SKM-1 (cell line): ENCODE results near the gene EBF3.

Source experiments
- DNase-seq: peaks from one replicate; lab custom pipeline; 2025; ENCODE audit not compliant: unreplicated experiment; lab: John Stamatoyannopoulos, UW

The EBF3 gene

GRCh38 chr10:129912986-129913695 lies 50.9 kb downstream of the EBF3 start:
- no peak for DNase-seq

- DNase-seq: no peak
Observed at GRCh38 chr10:129912166-129912917, 51.7 kb downstream of the EBF3 start.

DNA sequence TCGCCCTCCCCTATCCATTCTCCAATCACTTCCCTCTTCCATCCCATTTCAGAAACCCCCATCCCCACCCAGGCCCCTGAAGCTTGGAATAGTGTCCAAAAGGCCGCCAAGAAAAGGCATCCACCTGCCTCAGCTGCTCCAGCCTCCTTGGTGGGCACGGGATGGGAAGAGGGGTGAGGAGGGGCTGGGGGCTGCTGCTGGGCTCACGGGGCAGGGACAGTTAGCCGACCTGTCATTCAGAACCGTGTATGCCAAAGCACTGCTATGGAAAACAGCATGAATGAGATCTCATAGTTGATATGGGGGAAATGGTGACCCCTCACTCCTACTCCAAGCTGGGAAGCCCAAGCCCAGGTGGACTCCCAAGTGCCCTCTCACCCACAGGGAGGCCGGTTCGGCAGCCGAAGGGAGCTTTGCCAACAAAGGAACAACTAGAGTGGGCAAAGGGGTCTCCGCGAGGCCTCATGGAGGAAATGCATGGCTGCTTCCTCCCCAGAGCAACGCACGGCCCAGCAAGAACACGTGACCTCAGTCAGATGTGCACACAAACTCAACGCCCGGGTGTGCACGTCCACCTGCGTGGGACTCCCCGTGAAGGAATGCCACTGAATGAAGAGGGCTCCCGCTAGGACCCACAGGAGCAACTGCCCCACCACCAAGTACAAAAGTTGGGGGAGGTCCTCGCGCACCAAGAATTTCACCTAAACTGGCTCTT lies 52.5 kb downstream of the EBF3 start:
- no peak for DNase-seq

- no peak for DNase-seq
Observed at GRCh38 chr10:129910861-129911260, 53.2 kb downstream of the EBF3 start.

DNA sequence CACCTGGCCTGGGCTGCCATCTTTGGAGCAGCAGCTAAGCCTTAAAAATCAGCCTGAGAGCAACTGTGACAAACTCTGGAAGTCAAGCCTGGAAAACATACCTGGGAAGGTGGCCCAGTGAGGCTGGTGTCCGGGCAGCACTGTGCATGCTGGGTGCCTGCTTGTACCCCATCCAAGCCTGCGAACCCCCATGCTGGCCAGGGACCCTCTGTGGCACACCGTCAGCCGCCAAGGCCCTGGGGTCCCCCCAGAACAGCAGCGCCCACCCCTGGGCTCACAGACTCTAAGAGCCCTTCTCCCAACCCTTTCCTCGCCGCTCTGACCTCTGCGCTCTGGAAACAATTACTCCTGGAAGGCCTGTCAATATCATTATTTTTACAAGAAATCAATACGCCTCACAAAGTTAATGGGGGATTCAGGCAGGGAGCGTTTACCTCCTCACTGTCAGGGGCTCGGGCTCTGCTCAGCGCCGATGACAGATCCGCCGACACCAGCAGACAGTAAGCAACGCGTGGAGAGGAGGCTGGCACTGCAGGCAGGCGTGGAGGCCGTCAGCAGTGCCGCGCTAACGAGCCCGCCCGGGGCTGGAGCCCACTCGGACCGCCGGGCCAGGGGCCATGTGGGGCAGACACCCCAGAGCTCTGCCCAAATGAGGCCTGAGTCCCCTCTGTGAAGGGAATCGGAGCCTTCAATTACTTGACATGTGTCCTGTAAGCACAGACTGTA lies 54.4 kb downstream of the EBF3 start:
- DNase-seq: no peak

- DNase-seq: no peak
Observed at GRCh38 chr10:129909080-129909479, 55.0 kb downstream of the EBF3 start.

- no peak for DNase-seq
Observed at GRCh38 chr10:129908406-129908805, 55.7 kb downstream of the EBF3 start.

DNA sequence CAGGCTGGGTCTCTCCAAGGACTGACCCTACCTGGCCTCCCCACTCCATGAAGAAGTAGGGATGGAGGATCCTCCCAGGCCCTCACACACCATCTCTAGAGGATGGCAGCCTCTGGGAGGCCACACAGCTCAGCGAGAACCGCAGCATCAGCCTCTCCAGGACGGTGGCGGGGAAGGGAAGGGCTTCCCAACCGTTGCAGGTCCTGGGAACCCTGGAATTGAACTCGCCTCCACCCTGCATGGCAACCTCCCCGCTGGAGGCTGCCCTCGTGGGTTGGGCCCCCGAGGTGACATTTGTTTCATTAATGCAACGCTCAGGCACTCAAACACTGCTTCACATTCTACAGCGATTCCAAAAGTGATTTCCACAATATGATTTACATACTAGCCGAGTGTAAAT lies 58.5 kb downstream of the EBF3 start:
- no peak for DNase-seq

- no peak for DNase-seq
Observed at GRCh38 chr10:129904323-129904722, 59.8 kb downstream of the EBF3 start.

- no peak for DNase-seq
Observed at GRCh38 chr10:129901389-129902006, 62.6 kb downstream of the EBF3 start.

DNA sequence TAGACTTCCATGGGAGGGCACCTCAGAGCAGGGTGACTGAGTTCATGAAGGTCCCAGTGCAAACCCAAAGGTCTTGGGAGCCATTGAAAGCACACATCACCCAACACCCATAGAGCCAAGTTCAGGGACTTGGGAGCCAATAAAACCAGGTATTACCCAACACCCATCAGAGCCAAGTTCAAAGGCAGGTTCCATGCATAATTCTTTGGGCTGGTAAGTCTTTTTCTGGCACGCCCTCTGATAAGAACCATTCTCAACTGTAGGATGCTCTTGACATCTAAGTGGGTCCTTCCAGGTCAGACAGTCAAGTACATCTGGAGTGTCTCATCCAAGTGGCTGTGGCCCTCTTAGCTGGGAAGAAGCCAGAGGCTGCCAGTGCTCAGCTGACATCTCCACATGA lies 63.2 kb downstream of the EBF3 start:
- DNase-seq: no peak

DNA sequence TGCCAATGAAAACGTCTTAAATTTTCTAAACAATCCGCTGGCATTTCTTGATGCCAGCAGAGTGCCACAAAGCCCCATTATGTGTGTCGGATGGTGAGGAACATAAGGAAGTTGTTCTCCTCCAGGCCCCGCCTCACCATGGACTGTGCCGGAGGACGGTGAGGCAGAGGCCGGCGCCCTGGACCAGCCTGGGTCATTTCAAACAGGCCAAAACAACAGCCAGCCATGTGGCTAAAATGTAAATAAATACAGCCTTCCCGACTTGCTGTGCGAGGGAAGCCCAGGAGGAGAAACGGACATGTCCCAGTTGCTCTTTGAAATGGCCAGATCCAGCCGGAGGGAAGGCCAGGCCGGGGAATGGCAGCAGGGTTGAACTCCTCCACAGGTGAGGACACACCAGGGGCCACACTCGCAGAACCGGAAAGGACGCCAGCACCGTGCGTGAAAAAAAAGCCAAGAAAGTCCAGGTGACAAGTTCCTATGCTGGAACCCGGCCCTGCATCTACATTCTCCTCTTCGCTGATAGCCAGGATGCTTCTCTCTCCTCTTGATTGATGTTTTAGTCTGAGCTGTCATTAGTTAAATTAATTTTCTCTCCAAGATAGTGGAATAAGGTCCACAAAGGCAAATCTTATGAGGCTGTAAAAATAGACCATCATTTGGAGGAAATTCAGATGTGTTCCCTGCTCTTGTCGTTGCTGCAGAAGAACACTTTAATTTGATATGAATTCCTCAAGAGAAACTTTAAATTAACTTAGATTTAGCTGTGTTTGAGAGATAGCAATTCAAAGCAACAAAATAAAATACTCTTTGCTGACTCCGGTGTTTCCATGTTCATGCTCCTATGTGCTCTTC lies 64.6 kb downstream of the EBF3 start:
- no peak for DNase-seq

- no peak for DNase-seq
Observed at GRCh38 chr10:129898706-129899268, 65.3 kb downstream of the EBF3 start.

DNA sequence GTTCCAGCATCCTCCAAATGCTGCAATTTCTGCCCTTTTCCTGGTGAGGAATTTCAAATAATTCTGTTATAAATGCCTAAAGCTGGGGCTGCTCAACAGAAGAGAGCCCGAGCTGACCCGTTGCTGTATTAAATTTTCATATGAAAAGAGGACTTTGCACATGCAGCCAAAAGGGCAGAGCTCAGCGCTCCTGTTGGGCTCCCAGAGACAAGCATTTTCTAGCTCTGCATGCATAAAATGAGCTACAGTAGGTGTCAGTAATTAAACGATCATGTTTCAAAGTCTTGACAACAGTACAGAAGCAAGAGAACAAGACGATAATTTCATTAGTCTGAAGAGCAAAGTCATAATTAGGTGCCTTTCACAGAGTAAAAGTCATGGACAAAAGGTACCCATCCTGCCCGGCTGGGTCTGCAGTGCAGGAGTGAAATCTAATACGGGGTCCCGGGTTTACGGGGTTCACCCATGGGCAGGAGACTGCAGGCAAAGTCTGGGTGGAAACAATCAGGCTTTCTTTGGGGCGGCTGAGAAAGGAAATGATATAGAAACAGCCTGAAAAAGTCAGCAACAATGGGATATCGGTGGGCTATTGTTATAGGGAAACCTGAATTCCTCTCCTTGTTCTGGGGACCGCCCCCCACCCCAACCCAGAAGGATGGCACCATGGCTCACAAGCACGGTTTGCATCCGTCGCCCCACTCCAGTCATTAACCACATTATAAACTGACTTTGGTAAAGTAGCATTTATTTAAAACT lies 66.0 kb downstream of the EBF3 start:
- DNase-seq: no peak

- no peak for DNase-seq
Observed at GRCh38 chr10:129896860-129897200, 67.2 kb downstream of the EBF3 start.

DNA sequence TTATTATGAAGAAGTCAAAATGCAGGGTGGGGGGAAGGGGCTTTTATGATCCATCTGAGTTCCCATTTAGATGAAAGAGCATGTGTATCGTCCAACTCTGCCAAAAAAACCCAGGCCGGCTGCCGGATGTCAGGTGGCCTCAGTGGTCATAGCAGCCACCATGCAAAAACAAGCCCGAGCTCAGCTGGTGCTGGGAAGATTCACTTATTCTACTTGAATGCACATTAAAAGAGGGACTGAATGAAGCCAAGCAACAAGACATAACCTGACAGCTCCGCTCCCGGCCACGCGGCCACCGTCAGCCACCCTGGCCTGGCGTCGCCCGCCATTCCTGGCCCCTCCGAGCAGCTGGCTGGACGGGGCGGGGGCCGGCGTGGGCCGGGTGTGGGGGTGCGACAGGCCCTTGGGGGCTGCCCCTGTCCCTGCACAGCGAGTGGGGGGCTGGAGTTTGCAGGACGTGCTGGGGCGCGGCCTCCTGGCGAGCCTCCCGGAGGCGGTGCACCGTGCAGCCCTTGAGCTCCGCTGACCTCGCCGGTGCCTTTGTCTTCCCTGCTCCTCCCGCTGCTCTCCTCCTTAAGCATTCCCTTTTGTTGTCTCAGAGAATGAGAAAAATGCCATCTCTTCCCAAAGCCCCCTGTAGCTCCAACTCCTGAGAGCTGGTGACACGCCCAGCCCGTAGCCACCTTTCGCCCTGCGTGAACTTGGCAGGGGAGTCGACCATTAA lies 67.8 kb downstream of the EBF3 start:
- DNase-seq: no peak

- DNase-seq: no peak
Observed at GRCh38 chr10:129895811-129896135, 68.3 kb downstream of the EBF3 start.

- DNase-seq: no peak
Observed at GRCh38 chr10:129894698-129895097, 69.4 kb downstream of the EBF3 start.
